ENCODE data around the gene KCP.

DNA sequence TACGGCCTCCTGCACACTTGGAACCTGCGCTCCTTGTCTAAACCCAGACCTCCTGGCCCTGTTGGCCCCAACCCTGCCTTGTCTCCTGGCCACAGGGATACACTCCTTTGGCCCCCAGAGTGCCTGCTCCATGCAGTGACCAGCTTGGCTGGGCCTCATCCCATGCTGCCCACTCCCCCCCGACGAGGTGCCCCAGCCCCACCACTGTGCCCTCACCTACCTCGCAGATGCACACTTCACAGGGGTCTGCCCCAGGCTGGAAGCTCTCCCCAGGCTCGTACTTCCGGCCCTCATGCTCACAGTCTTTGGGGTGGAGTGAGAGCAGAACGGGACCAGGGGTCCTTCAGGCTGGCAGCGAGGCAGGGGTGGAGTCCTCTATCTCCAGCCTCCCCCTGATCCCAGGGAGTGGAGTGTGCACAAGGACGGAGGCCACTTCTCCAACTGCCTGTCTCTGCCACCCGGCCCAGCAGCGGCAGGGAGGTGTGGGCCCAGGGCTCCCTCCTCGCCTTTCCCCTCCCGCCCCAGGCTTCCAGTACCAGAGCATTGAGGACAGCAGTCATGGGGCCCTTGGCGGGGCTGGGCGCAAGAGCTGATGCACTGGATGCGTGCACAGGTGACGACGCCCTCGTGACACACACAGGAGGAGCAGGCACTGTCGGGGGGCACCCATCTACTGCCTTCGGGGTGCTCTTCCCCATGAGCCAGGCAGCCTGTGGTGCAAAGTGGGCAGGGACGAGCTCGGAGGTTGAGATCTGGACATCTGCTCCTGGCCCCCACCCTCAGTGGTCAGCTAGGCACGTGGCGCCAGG lies 25.7 kb downstream of the KCP start:
- TF ChIP-seq GATA3 (IDR thresholded peaks at IDR 0.05; ENCODE audit: low read depth, low read length) (no peak), GATA2 (IDR thresholded peaks at IDR 0.05; ENCODE audit: low read depth, low read length) (no peak)
